Measurements from ENCODE around the gene SHROOM3.

- TF ChIP-seq GATA2 (IDR thresholded peaks at IDR 0.05; ENCODE audit: low read depth, low read length) (no peak), GATA3 (IDR thresholded peaks at IDR 0.05; ENCODE audit: low read depth, low read length) (no peak)
Measured at GRCh38 chr4:76601791-76602190, 166.8 kb downstream of the SHROOM3 start.

All from SH-SY5Y (cell line).